GM12878 (cell line): ENCODE measurements around the gene ING3. TPM values are rescaled to one million over a fixed set of nuclear protein-coding genes. Genes with fewer than 3 reads are reported as not detected.
A peak's percentile ranks its signal among the peaks of the same experiment; 100 is the strongest.

ENCODE experiments used
- ATAC-seq: fragments of 200-7000 bp; cut with Tn5 transposase; 3 replicates; pipeline ENCODE4 v1.9.1; 2020; ENCODE audit warnings: mild to moderate bottlenecking, moderate library complexity
- BruUV-seq: library from RNA; stranded (reverse); fragments of 400-500 nt; replicated peaks from 2 replicates; lab custom pipeline; 2021; lab: Mats Ljungman, UMichigan
- CTCF ChIA-PET: fragments of 300-600 bp; sonication (Branson Sonifier 250); formaldehyde crosslinking; extraction: SDS; loops from one replicate; lab custom pipeline; 2021; ENCODE audit warnings: inconsistent platforms; lab: Yijun Ruan, JAX
- POLR2A ChIA-PET: fragments of 350-600 bp; formaldehyde crosslinking; extraction: SDS; loops from one replicate; lab custom pipeline; 2021; ENCODE audit warnings: inconsistent platforms; lab: Charles Lee
- RAD21 ChIA-PET: fragments of 300-600 bp; sonication (Branson Sonifier 250); formaldehyde crosslinking; loops from one replicate; lab custom pipeline; 2023; ENCODE audit warnings: antibody characterized with exemption; ENCODE audit not compliant: unreplicated experiment; lab: Charles Lee
- SMC1A ChIA-PET: fragments of 300-600 bp; sonication (Branson Sonifier 250); formaldehyde crosslinking; loops from one replicate; lab custom pipeline; 2023; ENCODE audit not compliant: unreplicated experiment, uncharacterized antibody; lab: Charles Lee
- DNase-seq: peaks from one replicate; pipeline ENCODE4 v3.0.0-alpha.2; 2011; ENCODE audit warnings: low read depth, low spot score
- FAIRE-seq: peaks from 3 replicates; lab custom pipeline; 2011; peaks lifted over from hg19 to GRCh38; lab: Jason Lieb, UNC
- H2AFZ ChIP-seq: 2 replicates; pipeline ENCODE4 v1.6.0; 2011; ENCODE audit warnings: low read depth, low read length, control low read depth; ENCODE audit not compliant: control insufficient read depth
- H3K27ac ChIP-seq: 2 replicates; pipeline ENCODE4 v1.5.1; 2011; ENCODE audit warnings: control low read depth; ENCODE audit not compliant: control insufficient read depth, insufficient read depth
- H3K27me3 ChIP-seq, 2 experiments: replicated peaks in 1 of 2; 2 replicates each; pipeline versions ENCODE4 v1.6.0 to v1.6.1; 2011; ENCODE audit warnings: low read length in 1 of 2; ENCODE audit not compliant: control insufficient read depth in 2 of 2, insufficient read depth in 2 of 2
- H3K36me3 ChIP-seq, 2 experiments: 2 replicates each; pipeline ENCODE4 v1.5.1; 2011; ENCODE audit warnings: low read length in 1 of 2; ENCODE audit not compliant: control insufficient read depth in 2 of 2, insufficient read depth in 2 of 2
- H3K4me1 ChIP-seq: 2 replicates; pipeline ENCODE4 v1.6.1; 2011; ENCODE audit warnings: mild to moderate bottlenecking, low read length, moderate library complexity, mixed read lengths; ENCODE audit not compliant: control insufficient read depth, insufficient read depth
- H3K4me2 ChIP-seq: 2 replicates; pipeline ENCODE4 v1.6.0; 2011; ENCODE audit warnings: control low read depth; ENCODE audit not compliant: control insufficient read depth, insufficient read depth
- H3K4me3 ChIP-seq: fragments of 200-600 bp; sonication (generic); 2 replicates; pipeline ENCODE4 v1.5.1; 2016
- H3K79me2 ChIP-seq: 2 replicates; pipeline ENCODE4 v1.6.0; 2011; ENCODE audit warnings: low read length; ENCODE audit not compliant: control insufficient read depth, insufficient read depth
- H3K9ac ChIP-seq: 2 replicates; pipeline ENCODE4 v1.8.0; 2011; ENCODE audit warnings: low read length, control low read depth, mixed read lengths; ENCODE audit not compliant: control insufficient read depth, insufficient read depth
- H3K9me3 ChIP-seq: replicated peaks from 3 replicates; pipeline ENCODE4 v1.5.1; 2011; ENCODE audit warnings: mild to moderate bottlenecking, low read length; ENCODE audit not compliant: control insufficient read depth, insufficient read depth
- H4K20me1 ChIP-seq: 2 replicates; pipeline ENCODE4 v1.6.0; 2011; ENCODE audit not compliant: control insufficient read depth, insufficient read depth
- BMI1 ChIP-seq: fragments of 450-650 bp; IDR thresholded peaks from 2 replicates; pipeline ENCODE4 v1.6.1; 2016; ENCODE audit warnings: mild to moderate bottlenecking, moderate library complexity, borderline replicate concordance
- EGR1 ChIP-seq, 2 experiments: IDR thresholded peaks; 1 replicate in 1 of 2; 2 replicates in 1 of 2; pipeline ENCODE4 v1.6.1; 2011 to 2012; ENCODE audit warnings: low read depth in 2 of 2, low read length in 2 of 2, borderline replicate concordance in 1 of 2, mild to moderate bottlenecking in 1 of 2, moderate library complexity in 1 of 2
- GATAD2B ChIP-seq: fragments of 450-650 bp; conservative IDR thresholded peaks from 2 replicates; pipeline ENCODE4 v1.6.1; 2017; ENCODE audit warnings: low read depth, mild to moderate bottlenecking, moderate library complexity
- KLF5 ChIP-seq: fragments of 450-650 bp; IDR thresholded peaks from 2 replicates; pipeline ENCODE4 v1.6.1; 2014; ENCODE audit warnings: mild to moderate bottlenecking; ENCODE audit not compliant: partially characterized antibody
- RUNX3 ChIP-seq: IDR thresholded peaks from 2 replicates; pipeline ENCODE4 v1.6.1; 2012; ENCODE audit warnings: low read length, inconsistent platforms
- SREBF1 ChIP-seq: IDR thresholded peaks from 2 replicates; pipeline ENCODE4 v1.6.1; 2012; ENCODE audit warnings: mild to moderate bottlenecking, low read length
- SUZ12 ChIP-seq: fragments of 200-600 bp; sonication (generic); IDR thresholded peaks from one replicate; pipeline ENCODE4 v1.6.1; 2018; ENCODE audit warnings: antibody characterized with exemption, mild to moderate bottlenecking; ENCODE audit not compliant: unreplicated experiment
- TBL1XR1 ChIP-seq: IDR thresholded peaks from 2 replicates; pipeline ENCODE4 v1.6.1; 2012; ENCODE audit warnings: low read depth, low read length, improper control_type of control experiment
- ZBED1 ChIP-seq: IDR thresholded peaks from 2 replicates; pipeline ENCODE4 v1.6.1; 2016; ENCODE audit warnings: borderline replicate concordance
- WGBS: methylation state at CpG from one replicate; pipeline ENCODE4 v1.1.6; 2016; ENCODE audit warnings: low lambda C conversion rate; ENCODE audit not compliant: insufficient replicate concordance, insufficient coverage; ENCODE audit errors: missing lambda C conversion rate; 5-methylcytosine and 5-hydroxymethylcytosine counted together
- in situ Hi-C: fragments of 300-500 bp; cut with MboI; formaldehyde crosslinking; loops from 9 replicates; pipeline ENCODE4 v1.14.3; 2018; ENCODE audit warnings: mixed read lengths
- intact Hi-C: fragments of 100-400 bp; cut with micrococcal nuclease; formaldehyde crosslinking; loops from one replicate; pipeline ENCODE4 v1.14.2; 2022; ENCODE audit not compliant: unreplicated experiment
- polyA plus RNA-seq, 11 experiments: library from polyadenylated mRNA; depleted of rRNA in 4 of 11; unstranded in 6 of 11; stranded (reverse) in 5 of 11; fragments of >200 nt; fragmentation: Nextera tagmentation in 4 of 11; fragmentation: Illumina TruSeq in 1 of 11; extraction: Ambion mirVana in 4 of 11; extraction: Trizol in 1 of 11; gene quantifications; 1 replicate in 1 of 11; 2 replicates in 10 of 11; pipeline versions ENCODE4 v1.2.1 to v1.2.3, GENCODE V29; 2011 to 2016; ENCODE audit warnings: inconsistent platforms in 2 of 11, missing spikeins in 2 of 11, low read depth in 1 of 11
- total RNA-seq, 4 experiments: library from RNA; depleted of rRNA in 3 of 4; stranded (reverse); fragments of >200 nt in 3 of 4; fragmentation: Illumina TruSeq in 1 of 4; extraction: Trizol in 1 of 4; gene quantifications; 2 replicates each; pipeline versions ENCODE4 v1.2.1 to v1.2.3, GENCODE V29; 2013 to 2021
- TF ChIP-seq, protein P1 (sequence below): IDR thresholded peaks from 2 replicates; pipeline ENCODE4 v1.6.1; 2012; ENCODE audit warnings: low read depth, low read length, improper control_type of control experiment
- TF ChIP-seq, protein P2 (sequence below): fragments of 450-650 bp; IDR thresholded peaks from 2 replicates; pipeline ENCODE4 v1.6.1; 2016; ENCODE audit warnings: mild to moderate bottlenecking

The ING3 gene
- total and polyA plus RNA-seq, 10 of the 15 experiments (the other 5 are each of a cell fraction or from before 2014, with no cell fraction given), result 12.1 to 60.8 (median 28.8) TPM

DNA sequence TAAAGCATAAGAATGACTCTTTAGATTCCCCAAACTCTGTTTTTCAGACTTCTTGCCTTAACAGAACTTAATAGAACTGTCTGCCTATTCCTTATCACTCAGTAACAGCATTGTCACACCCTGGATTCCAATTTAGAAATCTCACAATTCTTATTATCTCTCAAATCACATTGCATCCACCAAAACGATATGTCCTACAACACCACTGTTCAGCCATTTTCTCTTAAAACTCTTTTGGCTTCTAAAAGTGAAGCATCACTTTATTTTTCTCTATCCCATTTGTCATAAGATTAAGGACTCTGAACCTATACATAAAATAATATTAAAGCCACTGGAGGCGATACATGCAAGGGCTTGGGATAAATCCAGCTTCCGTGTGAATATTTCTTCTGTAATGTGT lies 36.7 kb downstream of the ING3 start:
- Histone ChIP-seq H4K20me1 (no peaks in the 10 kb centered on the region), H3K4me1 (peaks cover 21% of the 10 kb centered on the region), H3K4me2 (no peak overlapping the region), H3K4me3 (no peak overlapping the region), H3K9me3 (no peaks in the 10 kb centered on the region), H3K79me2 (no peaks in the 10 kb centered on the region), H3K36me3 (no peaks in the 10 kb centered on the region), H3K9ac (no peak overlapping the region), H3K27me3 (peaks cover 0 to 15% of the 10 kb centered on the region in 2 experiments), H2AFZ (no peak overlapping the region), H3K27ac (no peak overlapping the region)
- ChIA-PET RAD21 (interaction anchor here (1.0 to 6.4 kb wide), 8 partner anchors 14 to 1007 kb away, joined by 3 to 41 read pairs (median 5); no protein-coding TSS in a partner anchor), SMC1A (interaction anchor here (0.6 to 6.7 kb wide), 17 partner anchors 10 to 1119 kb away, joined by 3 to 40 read pairs (median 3); no protein-coding TSS in a partner anchor), POLR2A (no interaction called here), CTCF (interaction anchor here (0.6 to 8.1 kb wide), 44 partner anchors 8 to 1007 kb away, joined by 3 to 111 read pairs (median 5); no protein-coding TSS in a partner anchor)
- 4% methylated on average over 3 of the region's 3 CpGs for WGBS
- ATAC-seq, result no peak
- in situ Hi-C loops, result loop anchor here (5.0 kb wide), 1 partner anchor 115 kb away; no protein-coding TSS in a partner anchor
- BruUV-seq, result no TSS peak
- TF ChIP-seq KLF5, result no peak
- no peak for FAIRE-seq
- DNase-seq, result no peak
- intact Hi-C loops, result loop anchor here (1.0 to 10.0 kb wide), 4 partner anchors 94 to 1008 kb away; no protein-coding TSS in a partner anchor

DNA sequence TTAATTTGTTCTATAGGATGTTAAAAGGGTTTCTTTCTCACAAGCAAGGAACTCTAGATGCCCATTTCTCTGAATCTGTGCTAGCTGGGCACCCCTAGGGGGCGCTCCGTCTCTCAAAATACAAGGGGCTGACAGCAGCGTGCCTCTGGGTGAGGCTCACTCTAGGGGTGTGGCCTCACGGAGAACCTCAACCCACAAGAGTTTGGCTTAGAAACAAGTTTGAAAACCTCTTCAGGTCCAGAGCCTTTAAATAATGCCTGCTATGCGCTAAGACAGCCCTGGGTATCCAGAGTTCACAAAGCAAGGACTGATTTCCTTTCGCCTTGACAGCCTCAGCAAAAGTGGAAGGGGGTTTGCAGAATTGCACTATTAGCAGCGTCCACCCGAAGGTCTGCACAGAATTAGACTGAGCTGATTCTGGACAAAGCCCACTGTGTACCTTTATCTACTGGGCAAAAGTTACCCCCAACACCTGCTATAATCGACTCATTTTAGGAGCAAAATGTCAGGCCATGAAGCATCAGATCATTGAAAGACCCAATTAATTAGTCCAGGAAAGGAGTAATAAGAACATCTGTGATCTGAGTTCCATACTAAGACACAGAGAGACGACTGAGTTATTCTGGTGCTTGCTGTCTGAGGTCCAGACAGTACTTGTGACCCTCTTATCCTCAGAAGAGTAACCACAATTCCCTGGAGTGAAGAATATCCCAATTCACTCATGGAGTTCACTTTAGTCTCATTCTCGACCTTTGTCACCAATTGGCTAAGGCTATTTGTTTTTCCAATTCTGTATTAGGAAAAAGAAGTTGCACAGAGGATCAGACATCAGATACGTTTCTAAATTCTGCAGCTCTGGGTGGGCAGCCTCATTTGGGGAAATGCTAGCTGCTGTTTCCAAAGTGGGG lies 37.4 kb downstream of the ING3 start:
- Histone ChIP-seq H3K27me3 (peaks cover 0 to 15% of the 10 kb centered on the region in 2 experiments), H4K20me1 (no peaks in the 10 kb centered on the region), H3K36me3 (no peaks in the 10 kb centered on the region), H3K4me2 (peak overlapping the region; percentile 96), H3K4me1 (peaks cover 21% of the 10 kb centered on the region), H3K9ac (no peak overlapping the region), H2AFZ (peak overlapping the region; percentile 45), H3K27ac (no peak overlapping the region), H3K79me2 (no peaks in the 10 kb centered on the region), H3K9me3 (no peaks in the 10 kb centered on the region), H3K4me3 (peak overlapping the region; percentile 45; the same call in 1 of the 2 replicates)
- ChIA-PET POLR2A (no interaction called here), RAD21 (interaction anchor here (1.1 to 6.4 kb wide), 7 partner anchors 26 to 1006 kb away, joined by 3 to 41 read pairs (median 7); no protein-coding TSS in a partner anchor), SMC1A (interaction anchor here (0.7 to 6.7 kb wide), 14 partner anchors 8 to 1007 kb away, joined by 3 to 40 read pairs (median 4); no protein-coding TSS in a partner anchor), CTCF (interaction anchor here (0.6 to 8.1 kb wide), 46 partner anchors 9 to 1006 kb away, joined by 3 to 111 read pairs (median 4); no protein-coding TSS in a partner anchor)
- WGBS, result 2% methylated on average over 12 of the region's 12 CpGs
- ATAC-seq (peak; percentile 97), FAIRE-seq (peak; percentile 96), DNase-seq (peak; percentile 47)
- intact Hi-C loops (loop anchor here (1.0 to 10.0 kb wide), 4 partner anchors 93 to 1007 kb away; no protein-coding TSS in a partner anchor), in situ Hi-C loops (loop anchor here (5.0 kb wide), 1 partner anchor 114 kb away; no protein-coding TSS in a partner anchor)
- no TSS peak for BruUV-seq
- TF ChIP-seq ZBED1 (no peak), EGR1 (IDR thresholded peaks at IDR 0.05; ENCODE audit: borderline replicate concordance in 1 of 2, low read depth in 2 of 2, low read length in 2 of 2) (0 out of 3 replicates have a peak, but pooled peaks of 1 of the 2 experiments have one; percentile 11), RUNX3 (no peak), SREBF1 (no peak), TBL1XR1 (0 out of 2 replicates have a peak, but pooled peaks have one; percentile 12), BMI1 (no peak), SUZ12 (no peak), GATAD2B (no peak)
- TF ChIP-seq, protein P1, sequence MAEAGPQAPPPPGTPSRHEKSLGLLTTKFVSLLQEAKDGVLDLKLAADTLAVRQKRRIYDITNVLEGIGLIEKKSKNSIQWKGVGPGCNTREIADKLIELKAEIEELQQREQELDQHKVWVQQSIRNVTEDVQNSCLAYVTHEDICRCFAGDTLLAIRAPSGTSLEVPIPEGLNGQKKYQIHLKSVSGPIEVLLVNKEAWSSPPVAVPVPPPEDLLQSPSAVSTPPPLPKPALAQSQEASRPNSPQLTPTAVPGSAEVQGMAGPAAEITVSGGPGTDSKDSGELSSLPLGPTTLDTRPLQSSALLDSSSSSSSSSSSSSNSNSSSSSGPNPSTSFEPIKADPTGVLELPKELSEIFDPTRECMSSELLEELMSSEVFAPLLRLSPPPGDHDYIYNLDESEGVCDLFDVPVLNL, result no peak
- TF ChIP-seq, protein P2, sequence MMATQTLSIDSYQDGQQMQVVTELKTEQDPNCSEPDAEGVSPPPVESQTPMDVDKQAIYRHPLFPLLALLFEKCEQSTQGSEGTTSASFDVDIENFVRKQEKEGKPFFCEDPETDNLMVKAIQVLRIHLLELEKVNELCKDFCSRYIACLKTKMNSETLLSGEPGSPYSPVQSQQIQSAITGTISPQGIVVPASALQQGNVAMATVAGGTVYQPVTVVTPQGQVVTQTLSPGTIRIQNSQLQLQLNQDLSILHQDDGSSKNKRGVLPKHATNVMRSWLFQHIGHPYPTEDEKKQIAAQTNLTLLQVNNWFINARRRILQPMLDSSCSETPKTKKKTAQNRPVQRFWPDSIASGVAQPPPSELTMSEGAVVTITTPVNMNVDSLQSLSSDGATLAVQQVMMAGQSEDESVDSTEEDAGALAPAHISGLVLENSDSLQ, result peak; percentile 22; the same call in 1 of the 2 replicates
